Heart right ventricle (tissue), 16 donors: ENCODE data around the gene TMPRSS5. TPM values are rescaled to one million over a fixed set of nuclear protein-coding genes. Genes with fewer than 3 reads are reported as not detected.

ENCODE experiments used
- ATAC-seq, 8 donors: fragments of 200-7000 bp; cut with Tn5 transposase; one replicate each; pipeline ENCODE4 v1.9.1; 2020; ENCODE audit warnings: mild to moderate bottlenecking in 8 of 8, moderate library complexity in 8 of 8, moderate number of reproducible peaks in 1 of 8
- DNase-seq, 2 donors: peaks; one replicate each; pipeline ENCODE4 v3.0.0-alpha.2; 2020
- H3K27ac ChIP-seq, 10 donors: fragments of 200-600 bp; sonication (generic) in 2 of 10; one replicate each; pipeline versions ENCODE4 v1.5.0 to v1.8.0; 2020 to 2022; ENCODE audit warnings: mild to moderate bottlenecking in 3 of 10
- H3K27me3 ChIP-seq, 7 donors: fragments of 200-600 bp; one replicate each; pipeline ENCODE4 v1.8.0; 2021 to 2022; ENCODE audit warnings: mild to moderate bottlenecking in 2 of 7
- H3K36me3 ChIP-seq, 9 donors: fragments of 200-600 bp; sonication (generic) in 1 of 9; one replicate each; pipeline versions ENCODE4 v1.5.0 to v1.8.0; 2020 to 2022; ENCODE audit warnings: mild to moderate bottlenecking in 2 of 9
- H3K4me1 ChIP-seq, 9 donors: fragments of 200-600 bp; sonication (generic) in 1 of 9; one replicate each; pipeline versions ENCODE4 v1.5.0 to v1.8.0; 2020 to 2022; ENCODE audit warnings: mild to moderate bottlenecking in 4 of 9
- H3K4me3 ChIP-seq, 10 donors: fragments of 200-600 bp; sonication (generic) in 2 of 10; one replicate each; pipeline versions ENCODE4 v1.5.0 to v1.8.0; 2020 to 2022; ENCODE audit warnings: mild to moderate bottlenecking in 7 of 10, moderate library complexity in 2 of 10
- H3K9me3 ChIP-seq, 11 donors: fragments of 200-600 bp in 10 of 11; sonication (generic) in 2 of 11; one replicate each; pipeline versions ENCODE4 v1.5.0 to v1.8.0; 2013 to 2022; ENCODE audit warnings: mild to moderate bottlenecking in 2 of 11, control low read depth in 1 of 11, moderate library complexity in 1 of 11
- WGBS, 2 donors: extraction: QIAGEN DNeasy Blood & Tissue Kit; methylation state at CpG; one replicate each; pipeline ENCODE4 v1.1.7; 2013; ENCODE audit warnings: inconsistent platforms in 1 of 2; 5-methylcytosine and 5-hydroxymethylcytosine counted together
- intact Hi-C, 10 donors: fragments of 100-400 bp; cut with DNase I; formaldehyde crosslinking; loops; one replicate each; pipeline versions ENCODE4 v1.11.1 to v1.14.2; 2022
- polyA plus RNA-seq, 2 donors: library from polyadenylated mRNA; stranded (reverse); fragments of 200-250 nt; gene quantifications; one replicate each; pipeline ENCODE4 v1.2.3, GENCODE V29; 2013
- total RNA-seq, 10 donors: library from RNA; stranded (reverse); fragmentation: NEBNext Ultra II Directional in 3 of 10; extraction: Animal tissue kit (Norgen Biotek cat#: 25700) in 3 of 10; gene quantifications; one replicate each; pipeline versions ENCODE4 v1.2.1 to v1.2.4, GENCODE V29; 2021 to 2023
- TF ChIP-seq, protein P1 (sequence below), 9 donors: fragments of 200-600 bp; sonication (generic) in 2 of 9; IDR thresholded peaks; one replicate each; pipeline versions ENCODE4 v1.5.0 to v1.8.0; 2021 to 2022; ENCODE audit warnings: antibody characterized with exemption in 9 of 9, mild to moderate bottlenecking in 5 of 9, moderate library complexity in 1 of 9
- donor health status: Arrhythmogenic right ventricular cardiomyopathy.
- donor health status: ischemic (EF 13 %, LVEDD 7.1; RV severe dilation, severe dysfunction).
- donor health status: healthy with polysubstance abuse.
- donor health status: DM: no; HTN: yes; CAD: no.
- donor health status: DM: no; HTN: no; CAD: no.
- donor health status: ischemic (EF 25% LVEDD 6.9; RV normal size, moderate dysfunction).
- donor health status: ischemic (EF 25% LVEDD 5.7; RV mildly dilated, moderate dysfunction).
- donor health status: healthy.
- donor health status: DM: yes; HTN: yes; CAD: no.
- donor health status: Ischemic cardiomyopathy.
- donor health status: ischemic (EF 35%, LVEDD 5.7; RV mildly dilated, moderate dysfunction).
- donor health status: nonischemic (EF 11% LVEDD 7.7; RV severe dilation, severe dysfunction).
- donor health status: DM: yes; HTN: yes; CAD: no.
- donor health status: PGD.
- donor health status: ischemic (EF 29% LVEDD 5.4; RV normal size, mild dysfunction).
- donor health status: nonischemic (EF 23%, LVEDD 6.1; RV moderate dilation, normal function).

The TMPRSS5 gene
- total and polyA plus RNA-seq, 12 donors, result 0.36 to 1.9 (median 0.48) TPM

DNA sequence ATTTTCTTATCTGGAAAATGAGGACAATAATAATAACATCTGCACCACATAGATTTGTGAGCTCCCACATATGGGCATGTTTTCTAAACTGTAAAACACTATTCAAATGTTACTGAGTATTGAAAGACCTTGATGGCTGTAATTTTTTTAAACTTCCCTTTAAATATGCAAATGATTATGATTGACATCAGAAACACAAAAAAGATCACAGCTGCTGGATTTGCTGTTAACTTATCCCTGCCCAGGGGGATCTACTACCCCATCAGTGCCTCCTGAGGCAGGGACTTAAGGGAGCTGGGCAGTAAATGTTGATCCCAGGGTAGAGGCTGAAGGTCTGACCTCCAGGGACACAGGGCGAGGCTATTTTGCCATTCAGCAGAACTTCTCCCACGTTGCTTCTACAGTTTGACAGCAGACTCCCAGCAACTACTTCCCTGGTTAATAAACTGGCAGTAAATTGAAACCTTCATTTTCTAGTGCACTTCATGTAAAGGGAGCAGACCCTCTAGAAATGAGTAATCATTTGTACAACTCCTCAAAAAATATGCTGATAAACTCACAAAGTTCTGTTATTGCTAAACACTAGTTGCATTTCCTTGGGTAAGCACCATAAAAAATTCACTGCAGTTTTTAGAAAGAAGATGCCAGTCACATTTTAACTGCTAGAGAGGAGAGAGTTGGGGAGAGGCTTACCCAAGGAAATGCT lies 20.3 kb downstream of the TMPRSS5 start:
- Histone ChIP-seq H3K36me3 (no peaks in the 10 kb centered on the region), H3K27ac (no peak overlapping the region), H3K27me3 (no peaks in the 10 kb centered on the region), H3K4me3 (no peak overlapping the region), H3K9me3 (no peaks in the 10 kb centered on the region), H3K4me1 (peaks cover 0 to 3% (median 0%) of the 10 kb centered on the region in 9 donors)
- WGBS, 2 donors, result 60 to 62% methylated on average over 2 of the region's 2 CpGs
- DNase-seq, result no peak
- TF ChIP-seq, protein P1, sequence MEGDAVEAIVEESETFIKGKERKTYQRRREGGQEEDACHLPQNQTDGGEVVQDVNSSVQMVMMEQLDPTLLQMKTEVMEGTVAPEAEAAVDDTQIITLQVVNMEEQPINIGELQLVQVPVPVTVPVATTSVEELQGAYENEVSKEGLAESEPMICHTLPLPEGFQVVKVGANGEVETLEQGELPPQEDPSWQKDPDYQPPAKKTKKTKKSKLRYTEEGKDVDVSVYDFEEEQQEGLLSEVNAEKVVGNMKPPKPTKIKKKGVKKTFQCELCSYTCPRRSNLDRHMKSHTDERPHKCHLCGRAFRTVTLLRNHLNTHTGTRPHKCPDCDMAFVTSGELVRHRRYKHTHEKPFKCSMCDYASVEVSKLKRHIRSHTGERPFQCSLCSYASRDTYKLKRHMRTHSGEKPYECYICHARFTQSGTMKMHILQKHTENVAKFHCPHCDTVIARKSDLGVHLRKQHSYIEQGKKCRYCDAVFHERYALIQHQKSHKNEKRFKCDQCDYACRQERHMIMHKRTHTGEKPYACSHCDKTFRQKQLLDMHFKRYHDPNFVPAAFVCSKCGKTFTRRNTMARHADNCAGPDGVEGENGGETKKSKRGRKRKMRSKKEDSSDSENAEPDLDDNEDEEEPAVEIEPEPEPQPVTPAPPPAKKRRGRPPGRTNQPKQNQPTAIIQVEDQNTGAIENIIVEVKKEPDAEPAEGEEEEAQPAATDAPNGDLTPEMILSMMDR (IDR thresholded peaks at IDR 0.05), result no peak
- ATAC-seq, result no peak
- intact Hi-C loops, result no loop called here

DNA sequence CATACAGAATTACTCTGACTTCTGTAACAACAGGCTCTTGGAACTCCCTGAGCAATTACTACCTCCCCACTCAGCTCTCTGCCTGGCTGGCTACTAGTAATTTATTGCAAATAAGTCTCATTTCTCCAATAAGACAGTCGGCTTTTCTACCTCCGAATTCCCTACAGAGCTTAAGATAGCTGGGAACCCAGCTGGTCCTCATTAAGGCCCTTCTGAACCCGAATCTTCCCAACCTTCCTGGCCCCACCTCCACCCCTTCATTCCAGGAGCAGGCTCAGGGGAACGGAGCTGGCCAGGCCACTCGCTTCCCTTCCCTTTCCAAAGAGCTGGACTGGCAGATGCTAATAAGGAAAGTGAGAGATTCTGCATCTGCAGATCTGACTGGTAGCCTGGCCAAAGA lies 21.6 kb downstream of the TMPRSS5 start:
- Histone ChIP-seq H3K27me3 (peaks cover 0 to 8% (median 0%) of the 10 kb centered on the region in 7 donors), H3K4me1 (peaks cover 0 to 3% (median 0%) of the 10 kb centered on the region in 9 donors), H3K27ac (no peak overlapping the region), H3K36me3 (no peaks in the 10 kb centered on the region), H3K4me3 (no peak overlapping the region), H3K9me3 (no peaks in the 10 kb centered on the region)
- WGBS, 2 donors, result 47 to 48% methylated on average over 5 of the region's 5 CpGs
- TF ChIP-seq, protein P1 (IDR thresholded peaks at IDR 0.05), result no peak
- DNase-seq (no peak), ATAC-seq (no peak)
- intact Hi-C loops, result no loop called here

DNA sequence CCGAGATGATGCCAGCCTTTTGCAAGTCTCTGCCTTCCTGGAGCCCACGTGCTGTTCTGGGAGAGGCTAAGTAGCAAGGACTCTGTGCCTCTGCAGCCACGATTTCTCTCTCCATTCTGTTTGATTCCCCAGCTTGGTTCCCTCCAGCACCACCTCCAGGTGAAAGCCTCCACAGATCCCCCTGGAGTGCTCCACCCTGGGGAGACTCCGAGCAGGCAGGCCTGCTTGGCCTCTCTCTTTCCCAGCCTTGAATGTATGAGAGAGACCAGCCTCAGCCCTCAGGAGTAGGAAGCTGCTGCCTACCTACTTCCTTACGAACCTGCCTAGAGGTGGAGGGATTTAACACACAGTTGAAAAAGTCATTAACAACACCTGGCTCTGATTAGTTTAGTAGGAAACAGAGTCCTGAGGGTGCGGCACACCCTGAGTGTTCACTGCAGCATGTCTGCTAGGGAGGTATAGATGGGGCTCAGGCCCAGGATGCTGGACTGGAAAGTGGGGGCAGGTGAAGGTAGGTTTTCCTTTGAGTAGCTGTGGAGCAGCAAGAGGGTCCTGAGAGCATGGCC lies 22.5 kb downstream of the TMPRSS5 start:
- TF ChIP-seq, protein P1 (IDR thresholded peaks at IDR 0.05), result no peak
- no peak for DNase-seq
- Histone ChIP-seq H3K4me1 (peaks cover 0 to 3% (median 0%) of the 10 kb centered on the region in 9 donors), H3K36me3 (no peaks in the 10 kb centered on the region), H3K27me3 (peaks cover 0 to 8% (median 0%) of the 10 kb centered on the region in 7 donors), H3K27ac (no peak overlapping the region), H3K4me3 (no peak overlapping the region), H3K9me3 (no peaks in the 10 kb centered on the region)
- no peak for ATAC-seq
- WGBS, 2 donors, result 86 to 89% methylated on average over 6 of the region's 6 CpGs
- intact Hi-C loops, result no loop called here

DNA sequence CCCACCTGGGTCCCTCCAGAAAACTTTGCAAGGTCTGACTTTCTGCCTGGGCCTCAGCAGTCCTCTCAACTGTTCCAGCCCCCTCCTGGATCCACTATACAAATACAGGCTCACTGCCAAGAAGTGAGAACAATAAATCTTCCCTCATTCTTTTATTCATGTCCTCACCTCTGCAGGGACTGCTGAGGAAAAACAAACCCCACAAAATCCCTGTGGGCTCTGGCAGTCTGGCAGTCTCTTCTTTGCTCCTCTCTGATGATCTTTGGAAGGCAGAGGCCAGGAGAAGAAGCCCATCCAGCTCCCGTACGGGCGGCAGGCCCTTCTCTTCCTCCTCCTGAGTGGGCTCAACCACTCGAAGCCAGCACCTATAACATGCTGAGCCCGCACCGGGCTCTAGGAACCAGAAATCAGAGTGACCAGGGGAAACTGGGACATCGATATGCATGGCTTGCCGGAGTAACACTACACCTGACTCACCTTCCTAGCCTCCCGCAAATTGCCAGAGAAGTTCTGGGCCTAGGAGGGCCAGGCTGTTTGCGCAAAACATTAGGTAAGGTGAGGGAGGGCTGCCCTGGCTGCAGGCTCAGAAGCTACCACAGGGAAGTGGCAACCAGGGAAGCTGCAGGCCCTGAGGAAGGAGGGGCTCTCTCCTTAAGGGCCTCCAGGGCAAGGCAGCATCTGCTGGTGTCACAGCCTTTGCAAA lies 24.2 kb downstream of the TMPRSS5 start:
- ATAC-seq, result peak in 1 of 8 donors; percentile 7
- WGBS, 2 donors, result 89 to 91% methylated on average over 10 of the region's 10 CpGs
- H3K4me1 ChIP-seq, result peaks cover 0 to 3% (median 0%) of the 10 kb centered on the region in 9 donors

More for the DNA sequence above, 24.2 kb downstream of the TMPRSS5 start:
- Histone ChIP-seq H3K36me3 (no peaks in the 10 kb centered on the region), H3K4me3 (no peak overlapping the region), H3K27ac (no peak overlapping the region), H3K27me3 (peaks cover 0 to 8% (median 0%) of the 10 kb centered on the region in 7 donors), H3K9me3 (no peaks in the 10 kb centered on the region)
- intact Hi-C loops, result no loop called here
- TF ChIP-seq, protein P1 (IDR thresholded peaks at IDR 0.05), result no peak
- DNase-seq, result no peak
